Esophagus muscularis mucosa (tissue), 2 donors: Measurements from ENCODE around the gene UBL5.

Experiments
- EP300 ChIP-seq: sonication (generic); formaldehyde crosslinking; IDR thresholded peaks from one replicate; pipeline ENCODE4 v1.6.1; 2017; ENCODE audit warnings: antibody characterized with exemption
- POLR2A ChIP-seq: fragments of 450-650 bp; IDR thresholded peaks from one replicate; pipeline ENCODE4 v1.6.1; 2017; ENCODE audit warnings: antibody characterized with exemption, moderate library complexity, mild to moderate bottlenecking, low read depth

DNA sequence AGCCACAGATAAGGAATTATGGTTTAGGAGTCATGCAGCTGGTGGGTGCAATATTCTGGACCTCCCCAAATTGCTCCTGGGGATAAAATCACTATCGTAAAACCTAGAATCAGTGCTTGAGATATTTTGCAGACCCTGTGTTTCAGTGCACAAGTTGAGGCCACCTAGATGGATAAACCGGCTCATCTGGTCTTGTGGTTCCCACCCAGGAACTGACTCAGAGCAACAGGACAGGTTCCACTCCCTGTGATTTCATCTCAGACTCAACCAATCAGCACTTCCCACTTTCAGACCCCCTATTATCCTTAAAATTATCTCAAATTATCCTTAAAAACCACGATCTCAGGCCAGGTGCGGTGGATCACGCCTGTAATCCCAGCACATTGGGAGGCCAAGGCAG lies 29.8 kb upstream of the UBL5 start:
- TF ChIP-seq POLR2A, result no peak
- TF ChIP-seq EP300, result no peak
